ENCODE measurements around the gene TRABD.

The TRABD gene

DNA sequence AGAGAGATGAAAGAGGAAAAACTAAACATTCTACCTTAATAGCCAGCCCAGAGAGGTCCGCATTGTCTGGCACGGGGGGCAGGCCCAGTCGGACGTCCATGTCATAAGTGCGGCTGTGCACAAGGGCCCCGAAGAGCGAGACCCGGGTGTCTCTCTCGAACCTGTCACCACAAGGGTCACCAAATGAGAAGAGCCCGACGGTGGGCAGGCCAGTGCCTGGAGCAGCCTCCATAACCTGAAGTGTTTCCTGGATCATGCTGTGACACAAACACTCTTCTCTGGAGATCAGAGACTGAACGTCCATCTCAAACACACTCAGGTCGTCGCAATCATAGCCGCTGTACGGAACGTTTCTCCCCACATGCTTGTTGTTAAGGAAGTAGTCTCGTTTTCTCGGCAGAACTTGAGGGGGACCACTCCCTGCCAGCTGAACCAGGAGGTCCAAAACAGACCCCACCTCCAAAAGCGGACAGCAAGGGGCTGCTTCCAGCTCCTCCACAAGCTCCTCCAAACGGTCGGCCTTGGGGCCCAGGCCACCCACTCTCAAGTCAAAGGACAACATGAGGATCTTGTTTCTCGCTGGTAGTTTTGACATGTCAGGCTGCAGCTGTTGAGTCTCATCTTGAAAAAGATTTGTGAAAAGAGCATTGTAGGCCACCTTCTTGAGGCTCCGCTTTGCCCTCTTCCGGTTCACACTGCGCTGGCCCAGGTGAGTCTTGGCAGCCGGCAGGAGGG is 58.1 kb downstream of the TRABD start:
- peak overlapping the region; percentile 93 for H2AFZ ChIP-seq (ENCODE audit: low read depth, low read length)
- DNase-seq (peak; percentile 22), ATAC-seq (ENCODE audit: insufficient read depth, low read depth) (no peak; the same call in 2 of the 3 replicates)
- H3K4me3 ChIP-seq (ENCODE audit: low read depth in 1 of 2, low read length in 2 of 2), result peak overlapping the region; percentile 97 to 99
- TF ChIP-seq EZH2 (IDR thresholded peaks at IDR 0.05; ENCODE audit: borderline replicate concordance, low read depth, low read length, severe bottlenecking), result no peak
- TF ChIP-seq, protein P1, sequence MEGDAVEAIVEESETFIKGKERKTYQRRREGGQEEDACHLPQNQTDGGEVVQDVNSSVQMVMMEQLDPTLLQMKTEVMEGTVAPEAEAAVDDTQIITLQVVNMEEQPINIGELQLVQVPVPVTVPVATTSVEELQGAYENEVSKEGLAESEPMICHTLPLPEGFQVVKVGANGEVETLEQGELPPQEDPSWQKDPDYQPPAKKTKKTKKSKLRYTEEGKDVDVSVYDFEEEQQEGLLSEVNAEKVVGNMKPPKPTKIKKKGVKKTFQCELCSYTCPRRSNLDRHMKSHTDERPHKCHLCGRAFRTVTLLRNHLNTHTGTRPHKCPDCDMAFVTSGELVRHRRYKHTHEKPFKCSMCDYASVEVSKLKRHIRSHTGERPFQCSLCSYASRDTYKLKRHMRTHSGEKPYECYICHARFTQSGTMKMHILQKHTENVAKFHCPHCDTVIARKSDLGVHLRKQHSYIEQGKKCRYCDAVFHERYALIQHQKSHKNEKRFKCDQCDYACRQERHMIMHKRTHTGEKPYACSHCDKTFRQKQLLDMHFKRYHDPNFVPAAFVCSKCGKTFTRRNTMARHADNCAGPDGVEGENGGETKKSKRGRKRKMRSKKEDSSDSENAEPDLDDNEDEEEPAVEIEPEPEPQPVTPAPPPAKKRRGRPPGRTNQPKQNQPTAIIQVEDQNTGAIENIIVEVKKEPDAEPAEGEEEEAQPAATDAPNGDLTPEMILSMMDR (IDR thresholded peaks at IDR 0.05; ENCODE audit: borderline replicate concordance, extremely low read depth, low read length, poor library complexity, severe bottlenecking), result no peak
- H3K4me1 ChIP-seq (ENCODE audit: insufficient read depth, low read length), result peaks cover 55% of the 10 kb centered on the region
- peak overlapping the region; percentile 98 for H3K27ac ChIP-seq (ENCODE audit: low read length)
- H3K79me2 ChIP-seq (ENCODE audit: insufficient read depth, low read length), result peaks cover 81% of the 10 kb centered on the region
- H4K20me1 ChIP-seq (ENCODE audit: insufficient read depth, low read length), result peaks cover 58% of the 10 kb centered on the region
- peaks cover 48% of the 10 kb centered on the region for H3K36me3 ChIP-seq (ENCODE audit: insufficient read depth, low read length)
- no peaks in the 10 kb centered on the region for H3K9me3 ChIP-seq (ENCODE audit: insufficient read depth, low read length, severe bottlenecking)
- H3K27me3 ChIP-seq (ENCODE audit: insufficient read depth, low read length, poor library complexity), result no peaks in the 10 kb centered on the region
- H3K9ac ChIP-seq (ENCODE audit: low read depth, low read length), result peak overlapping the region; percentile 87
- peak overlapping the region; percentile 98 for H3K4me2 ChIP-seq (ENCODE audit: insufficient read depth, low read length)

- H3K4me2 ChIP-seq (ENCODE audit: insufficient read depth, low read length), result peak within 1 kb of the TSS; percentile 98
- peaks cover 58% of the 10 kb centered on the region for H3K4me1 ChIP-seq (ENCODE audit: insufficient read depth, low read length)
- H3K36me3 ChIP-seq (ENCODE audit: insufficient read depth, low read length), result peaks cover 45% of the 10 kb centered on the region
- H4K20me1 ChIP-seq (ENCODE audit: insufficient read depth, low read length), result peaks cover 56% of the 10 kb centered on the region
- H2AFZ ChIP-seq (ENCODE audit: low read depth, low read length), result peak within 1 kb of the TSS; percentile 93
- TF ChIP-seq, protein P1 (IDR thresholded peaks at IDR 0.05; ENCODE audit: borderline replicate concordance, extremely low read depth, low read length, poor library complexity, severe bottlenecking), result peak; percentile 33
- TF ChIP-seq EZH2 (IDR thresholded peaks at IDR 0.05; ENCODE audit: borderline replicate concordance, low read depth, low read length, severe bottlenecking), result no peak
- no peaks in the 10 kb centered on the region for H3K27me3 ChIP-seq (ENCODE audit: insufficient read depth, low read length, poor library complexity)
- peak within 1 kb of the TSS; percentile 97 to 99 for H3K4me3 ChIP-seq (ENCODE audit: low read depth in 1 of 2, low read length in 2 of 2)
- peak within 1 kb of the TSS; percentile 87 for H3K9ac ChIP-seq (ENCODE audit: low read depth, low read length)
- peak; percentile 89 for DNase-seq
- H3K27ac ChIP-seq (ENCODE audit: low read length), result peak within 1 kb of the TSS; percentile 98
- peak; percentile 82 for ATAC-seq (ENCODE audit: insufficient read depth, low read depth)
- no peaks in the 10 kb centered on the region for H3K9me3 ChIP-seq (ENCODE audit: insufficient read depth, low read length, severe bottlenecking)
- H3K79me2 ChIP-seq (ENCODE audit: insufficient read depth, low read length), result peaks cover 80% of the 10 kb centered on the region
These were observed 58.9 kb downstream of the TRABD start, which contains the start of gene TUBGCP6 for GRCh38 chr22:50244420-50245213. Gene TUBGCP6, minus strand, starts transcription at chr22:50245023. Its CDS starts 564 bp downstream, at chr22:50244459.

GRCh38 chr22:50245214-50246072 is 59.7 kb downstream of the TRABD start:
- TF ChIP-seq, protein P1 (IDR thresholded peaks at IDR 0.05; ENCODE audit: borderline replicate concordance, extremely low read depth, low read length, poor library complexity, severe bottlenecking), result no peak
- no peak for TF ChIP-seq EZH2 (IDR thresholded peaks at IDR 0.05; ENCODE audit: borderline replicate concordance, low read depth, low read length, severe bottlenecking)
- Histone ChIP-seq H3K4me2 (ENCODE audit: insufficient read depth, low read length) (peak overlapping the region; percentile 98), H3K9ac (ENCODE audit: low read depth, low read length) (peak overlapping the region; percentile 87), H3K27me3 (ENCODE audit: insufficient read depth, low read length, poor library complexity) (no peaks in the 10 kb centered on the region), H3K9me3 (ENCODE audit: insufficient read depth, low read length, severe bottlenecking) (no peaks in the 10 kb centered on the region), H3K27ac (ENCODE audit: low read length) (peak overlapping the region; percentile 98), H3K4me3 (ENCODE audit: low read depth in 1 of 2, low read length in 2 of 2) (peak overlapping the region; percentile 97 to 99), H2AFZ (ENCODE audit: low read depth, low read length) (peak overlapping the region; percentile 93), H3K79me2 (ENCODE audit: insufficient read depth, low read length) (peaks cover 80% of the 10 kb centered on the region), H4K20me1 (ENCODE audit: insufficient read depth, low read length) (peaks cover 56% of the 10 kb centered on the region), H3K36me3 (ENCODE audit: insufficient read depth, low read length) (peaks cover 45% of the 10 kb centered on the region), H3K4me1 (ENCODE audit: insufficient read depth, low read length) (peaks cover 65% of the 10 kb centered on the region)
- DNase-seq (no peak), ATAC-seq (ENCODE audit: insufficient read depth, low read depth) (peak; percentile 49)
